Neural crest cell (in vitro differentiated cells): Measurements from ENCODE around the gene MRGPRD. TPM values are rescaled to one million over a fixed set of nuclear protein-coding genes. Genes with fewer than 3 reads are reported as not detected.
A peak's percentile ranks its signal among the peaks of the same experiment; 100 is the strongest.

Experiments
- DNase-seq: peaks from one replicate; pipeline ENCODE4 v3.0.0; 2021; ENCODE audit warnings: low read depth, mixed read lengths, low spot score
- H3K27ac Mint-ChIP-seq: one replicate; pipeline ENCODE4 v1.8.0; 2021; ENCODE audit warnings: mild to moderate bottlenecking, mixed read lengths; ENCODE audit not compliant: unreplicated experiment
- H3K27me3 Mint-ChIP-seq: 2 replicates; pipeline ENCODE4 v1.8.0; 2021; ENCODE audit warnings: low read depth, mild to moderate bottlenecking, mixed read lengths
- H3K36me3 Mint-ChIP-seq: 2 replicates; pipeline ENCODE4 v1.8.0; 2021; ENCODE audit warnings: low read depth, mild to moderate bottlenecking, mixed read lengths
- H3K4me1 Mint-ChIP-seq: 2 replicates; pipeline ENCODE4 v1.8.0; 2021; ENCODE audit warnings: mixed read lengths
- H3K4me3 Mint-ChIP-seq: one replicate; pipeline ENCODE4 v1.8.0; 2021; ENCODE audit warnings: mild to moderate bottlenecking, mixed read lengths
- H3K9me3 Mint-ChIP-seq: 2 replicates; pipeline ENCODE4 v1.8.0; 2021; ENCODE audit warnings: mixed read lengths
- total RNA-seq: library from RNA; stranded (reverse); gene quantifications from 2 replicates; pipeline ENCODE4 v1.2.1, GENCODE V29; 2021
- TF ChIP-seq, protein P1 (sequence below): fragments of 200-600 bp; sonication (generic); conservative IDR thresholded peaks from 2 replicates; pipeline ENCODE4 v1.5.0; 2021; ENCODE audit warnings: antibody characterized with exemption, mild to moderate bottlenecking

Gene MRGPRD
- total RNA-seq, 1 donor from 2014 or later: not detected

DNA sequence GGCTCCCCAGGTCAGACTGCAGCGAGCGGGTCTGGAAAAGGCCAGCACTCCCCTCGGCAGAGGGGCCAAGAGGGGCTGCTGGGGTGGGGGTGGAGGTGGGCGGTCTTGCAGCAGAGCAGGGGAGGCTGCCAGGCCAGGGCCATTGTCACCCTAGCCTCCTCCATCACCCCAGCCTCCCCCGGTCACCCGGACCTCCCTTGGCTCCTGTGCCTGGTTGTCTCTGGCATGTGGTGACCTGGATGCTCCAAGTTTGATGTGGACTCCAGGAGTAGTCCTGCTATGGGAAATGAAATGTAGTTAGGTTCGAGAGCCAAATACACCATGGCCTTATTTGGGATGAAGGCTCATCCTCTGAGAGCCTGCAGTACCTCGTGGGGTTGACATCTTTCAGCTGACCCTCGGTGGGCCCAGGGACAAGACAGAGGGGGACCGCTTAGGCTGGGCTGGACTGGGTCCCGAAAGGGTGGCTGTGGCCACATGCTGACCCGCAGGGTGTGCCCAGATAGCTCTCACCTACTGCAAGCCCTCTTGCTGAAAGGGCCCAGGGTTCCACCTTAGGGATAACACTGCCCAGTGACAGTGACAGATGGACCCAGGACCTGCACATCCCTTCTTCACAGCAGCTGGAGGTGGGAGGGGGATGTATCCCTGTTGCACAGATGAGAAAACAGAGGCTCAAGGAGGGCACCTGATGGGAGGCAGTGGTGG lies 24.1 kb downstream of the MRGPRD start:
- no peak for DNase-seq
- H3K36me3 Mint-ChIP-seq: no peaks in the 10 kb centered on the region
- no peak overlapping the region for H3K27ac Mint-ChIP-seq
- TF ChIP-seq, protein P1, sequence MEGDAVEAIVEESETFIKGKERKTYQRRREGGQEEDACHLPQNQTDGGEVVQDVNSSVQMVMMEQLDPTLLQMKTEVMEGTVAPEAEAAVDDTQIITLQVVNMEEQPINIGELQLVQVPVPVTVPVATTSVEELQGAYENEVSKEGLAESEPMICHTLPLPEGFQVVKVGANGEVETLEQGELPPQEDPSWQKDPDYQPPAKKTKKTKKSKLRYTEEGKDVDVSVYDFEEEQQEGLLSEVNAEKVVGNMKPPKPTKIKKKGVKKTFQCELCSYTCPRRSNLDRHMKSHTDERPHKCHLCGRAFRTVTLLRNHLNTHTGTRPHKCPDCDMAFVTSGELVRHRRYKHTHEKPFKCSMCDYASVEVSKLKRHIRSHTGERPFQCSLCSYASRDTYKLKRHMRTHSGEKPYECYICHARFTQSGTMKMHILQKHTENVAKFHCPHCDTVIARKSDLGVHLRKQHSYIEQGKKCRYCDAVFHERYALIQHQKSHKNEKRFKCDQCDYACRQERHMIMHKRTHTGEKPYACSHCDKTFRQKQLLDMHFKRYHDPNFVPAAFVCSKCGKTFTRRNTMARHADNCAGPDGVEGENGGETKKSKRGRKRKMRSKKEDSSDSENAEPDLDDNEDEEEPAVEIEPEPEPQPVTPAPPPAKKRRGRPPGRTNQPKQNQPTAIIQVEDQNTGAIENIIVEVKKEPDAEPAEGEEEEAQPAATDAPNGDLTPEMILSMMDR: no peak
- H3K9me3 Mint-ChIP-seq: no peaks in the 10 kb centered on the region
- peaks cover 4% of the 10 kb centered on the region for H3K4me1 Mint-ChIP-seq
- H3K27me3 Mint-ChIP-seq: no peaks in the 10 kb centered on the region
- H3K4me3 Mint-ChIP-seq: no peak overlapping the region

DNA sequence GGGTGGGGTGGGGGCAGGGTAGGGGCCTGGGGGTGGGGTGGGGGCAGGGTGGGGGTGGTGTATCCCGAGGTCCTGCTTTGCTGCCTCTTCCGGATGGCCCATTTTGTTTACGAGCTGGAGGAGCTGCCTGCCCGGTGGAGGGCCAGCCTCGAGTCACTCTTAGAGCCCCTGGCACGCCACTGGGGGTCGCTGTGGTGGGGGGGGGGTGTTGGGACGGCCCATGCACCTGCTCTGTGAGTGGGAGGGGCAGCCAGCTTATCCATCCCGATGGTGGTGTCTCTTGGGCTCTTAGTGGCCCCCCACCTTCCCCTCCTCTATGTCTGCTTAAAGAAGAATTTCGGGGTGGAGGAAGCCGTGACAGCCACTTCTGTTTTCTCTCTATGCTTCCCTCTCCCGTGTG lies 24.6 kb downstream of the MRGPRD start:
- Mint-ChIP-seq H3K27ac (no peak overlapping the region), H3K4me1 (peaks cover 4% of the 10 kb centered on the region), H3K27me3 (no peaks in the 10 kb centered on the region), H3K9me3 (no peaks in the 10 kb centered on the region), H3K4me3 (no peak overlapping the region), H3K36me3 (no peaks in the 10 kb centered on the region)
- DNase-seq: peak; percentile 23
- TF ChIP-seq, protein P1: peak; percentile 37

DNA sequence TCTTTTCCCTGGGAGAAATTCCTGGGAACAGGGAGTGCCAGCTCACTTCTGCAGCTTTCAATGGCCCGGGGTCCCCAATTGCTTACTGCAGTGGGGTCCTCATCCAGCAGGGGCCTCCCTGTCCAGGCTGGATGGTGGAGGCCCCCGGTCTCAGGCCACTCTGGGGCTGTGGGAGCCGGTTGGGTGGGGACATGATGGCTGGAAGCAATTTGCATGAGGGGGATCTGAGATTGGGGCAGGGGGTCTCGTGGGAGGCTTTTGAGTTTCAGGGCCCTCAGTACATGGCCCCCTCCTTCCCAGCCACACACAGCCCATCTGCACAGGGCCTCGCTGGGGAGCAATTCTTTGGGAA lies 25.2 kb downstream of the MRGPRD start:
- DNase-seq: no peak
- Mint-ChIP-seq H3K27me3 (no peaks in the 10 kb centered on the region), H3K27ac (no peak overlapping the region)

DNA sequence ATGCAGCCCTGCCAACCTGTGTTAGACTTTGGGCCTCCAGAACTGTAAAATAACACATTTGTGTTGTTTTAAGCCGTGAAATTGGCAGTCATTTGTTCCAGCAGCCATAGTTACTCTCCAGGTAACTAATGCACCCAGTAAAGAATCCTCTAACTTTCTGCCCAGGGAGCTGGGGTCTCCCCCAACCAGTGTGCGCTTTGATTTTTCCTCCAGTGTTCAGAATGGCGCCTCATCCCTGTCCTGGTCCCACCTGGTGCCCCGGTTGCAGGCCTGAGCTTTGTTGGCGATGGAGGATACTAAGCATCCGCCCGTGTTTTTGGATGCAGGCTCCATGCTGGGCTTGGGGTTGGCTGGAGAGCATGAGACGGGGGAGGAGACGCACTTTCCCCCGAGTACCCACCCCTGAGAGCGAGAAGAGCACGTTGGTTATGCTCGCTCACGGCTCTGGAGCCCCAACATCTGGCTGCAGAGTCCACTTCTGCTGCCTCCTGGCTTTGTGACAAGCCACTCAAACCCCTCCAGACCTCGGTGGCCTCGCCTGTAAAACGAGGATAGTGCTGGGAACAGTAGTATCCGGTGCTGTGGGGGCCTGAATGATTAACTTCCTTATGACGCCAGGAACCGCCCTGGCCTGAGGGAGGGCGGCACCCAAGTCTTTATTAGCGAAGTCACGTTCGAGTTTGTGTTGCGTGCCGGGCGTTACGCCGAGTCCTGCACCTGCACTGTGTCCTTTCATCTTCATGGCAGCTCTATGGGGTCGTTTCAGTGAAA lies 25.8 kb downstream of the MRGPRD start:
- Mint-ChIP-seq H3K27ac (no peak overlapping the region), H3K27me3 (no peaks in the 10 kb centered on the region), H3K36me3 (no peaks in the 10 kb centered on the region), H3K4me3 (no peak overlapping the region), H3K9me3 (no peaks in the 10 kb centered on the region), H3K4me1 (peaks cover 16% of the 10 kb centered on the region)
- TF ChIP-seq, protein P1: no peak
- no peak for DNase-seq

More for the DNA sequence above, 25.2 kb downstream of the MRGPRD start:
- Mint-ChIP-seq H3K36me3 (no peaks in the 10 kb centered on the region), H3K4me1 (peaks cover 10% of the 10 kb centered on the region), H3K9me3 (no peaks in the 10 kb centered on the region), H3K4me3 (no peak overlapping the region)
- TF ChIP-seq, protein P1: no peak

DNA sequence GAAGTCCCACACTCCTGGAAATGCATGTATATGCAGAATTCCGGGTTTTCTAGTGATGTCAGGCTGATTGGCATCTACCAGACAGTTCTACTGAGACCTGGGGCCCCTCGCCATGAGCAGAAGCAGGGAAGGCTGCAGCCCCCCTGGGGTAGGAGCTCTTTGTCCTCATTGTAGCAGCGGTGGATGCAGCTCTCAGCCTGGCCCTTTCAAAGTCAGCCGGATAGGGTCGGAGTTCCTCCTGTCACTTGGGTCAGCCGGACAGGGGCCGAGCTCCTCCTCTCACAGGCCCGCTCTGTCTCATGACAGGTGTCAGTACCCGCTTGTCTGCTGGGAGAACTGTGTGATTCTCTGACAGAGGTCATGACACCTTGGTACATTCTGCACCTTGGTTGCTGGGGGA lies 30.0 kb downstream of the MRGPRD start:
- H3K27me3 Mint-ChIP-seq: peaks cover 3% of the 10 kb centered on the region
- H3K4me3 Mint-ChIP-seq: peak overlapping the region; percentile 65
- H3K4me1 Mint-ChIP-seq: peaks cover 30% of the 10 kb centered on the region
- TF ChIP-seq, protein P1: no peak
- H3K36me3 Mint-ChIP-seq: no peaks in the 10 kb centered on the region
- peak; percentile 22 for DNase-seq
- no peaks in the 10 kb centered on the region for H3K9me3 Mint-ChIP-seq
- H3K27ac Mint-ChIP-seq: peak overlapping the region; percentile 84
